GM23338 (cell line): ENCODE results near the gene TSPO2. TPM values are rescaled to one million over a fixed set of nuclear protein-coding genes. Genes with fewer than 3 reads are reported as not detected.

Source experiments
- ATAC-seq: fragments of 200-7000 bp; cut with Tn5 transposase; 3 replicates; pipeline ENCODE4 v1.9.1; 2020
- DNase-seq: peaks from one replicate; pipeline ENCODE4 v3.0.0-alpha.2; 2015; ENCODE audit warnings: low spot score
- H2AFZ ChIP-seq: fragments of 200-600 bp; sonication (generic); 2 replicates; pipeline ENCODE4 v1.8.0; 2016; ENCODE audit warnings: antibody characterized with exemption, mild to moderate bottlenecking, moderate library complexity
- H3F3A ChIP-seq: fragments of 200-600 bp; sonication (generic); replicated peaks from 2 replicates; pipeline ENCODE4 v1.8.0; 2017; ENCODE audit warnings: antibody characterized with exemption, mixed run types, low read depth
- H3K27ac ChIP-seq: fragments of 200-600 bp; sonication (generic); 2 replicates; pipeline ENCODE4 v1.6.1; 2016; ENCODE audit warnings: low read depth
- H3K27me3 ChIP-seq: fragments of 200-600 bp; sonication (generic); 2 replicates; pipeline ENCODE4 v1.8.0; 2016; ENCODE audit warnings: mild to moderate bottlenecking, mixed run types, moderate library complexity; ENCODE audit not compliant: insufficient read depth
- H3K36me3 ChIP-seq: fragments of 200-600 bp; sonication (generic); 2 replicates; pipeline ENCODE4 v1.8.0; 2016; ENCODE audit warnings: mild to moderate bottlenecking; ENCODE audit not compliant: insufficient read depth
- H3K4me1 ChIP-seq: fragments of 200-600 bp; sonication (generic); 2 replicates; pipeline ENCODE4 v1.8.0; 2016; ENCODE audit warnings: mild to moderate bottlenecking, moderate library complexity; ENCODE audit not compliant: insufficient read depth
- H3K4me2 ChIP-seq: fragments of 200-600 bp; sonication (generic); 2 replicates; pipeline ENCODE4 v1.7.1; 2017; ENCODE audit warnings: mixed run types
- H3K4me3 ChIP-seq: fragments of 200-600 bp; sonication (generic); 2 replicates; pipeline ENCODE4 v1.6.1; 2016; ENCODE audit warnings: mixed run types
- H3K79me2 ChIP-seq: fragments of 200-600 bp; sonication (generic); replicated peaks from 2 replicates; pipeline ENCODE4 v1.8.0; 2017; ENCODE audit warnings: mild to moderate bottlenecking; ENCODE audit not compliant: insufficient read depth
- H3K9me2 ChIP-seq: fragments of 200-600 bp; sonication (generic); 2 replicates; pipeline ENCODE4 v1.8.0; 2017; ENCODE audit not compliant: insufficient read depth
- H4K20me1 ChIP-seq: fragments of 200-600 bp; sonication (generic); replicated peaks from 2 replicates; pipeline ENCODE4 v1.8.0; 2017; ENCODE audit warnings: mild to moderate bottlenecking; ENCODE audit not compliant: insufficient read depth
- H3K27ac Mint-ChIP-seq: 2 replicates; pipeline ENCODE4 v1.8.0; 2020; ENCODE audit warnings: inconsistent platforms, mild to moderate bottlenecking, moderate library complexity, mixed read lengths
- H3K27me3 Mint-ChIP-seq: 3 replicates; pipeline ENCODE4 v1.8.0; 2022; ENCODE audit warnings: low read depth, mild to moderate bottlenecking, moderate library complexity, mixed read lengths, inconsistent platforms; ENCODE audit not compliant: insufficient read depth, poor library complexity
- H3K36me3 Mint-ChIP-seq: 3 replicates; pipeline ENCODE4 v1.8.0; 2021; ENCODE audit warnings: low read depth, mild to moderate bottlenecking, inconsistent platforms, moderate library complexity, mixed read lengths
- H3K4me1 Mint-ChIP-seq: 3 replicates; pipeline ENCODE4 v1.8.0; 2020; ENCODE audit warnings: mild to moderate bottlenecking, inconsistent platforms, mixed read lengths
- H3K4me3 Mint-ChIP-seq: 3 replicates; pipeline ENCODE4 v1.8.0; 2021; ENCODE audit warnings: moderate library complexity, mild to moderate bottlenecking, inconsistent platforms, mixed read lengths
- H3K9me3 Mint-ChIP-seq: 3 replicates; pipeline ENCODE4 v1.8.0; 2020; ENCODE audit warnings: moderate library complexity, mild to moderate bottlenecking, inconsistent platforms, mixed read lengths
- CREB1 ChIP-seq: fragments of 250-450 bp; sonication (Bioruptor Pico); IDR thresholded peaks from 2 replicates; pipeline ENCODE4 v1.5.0; 2020; ENCODE audit warnings: low read depth, mild to moderate bottlenecking, moderate library complexity
- EZH2 ChIP-seq: fragments of 200-600 bp; sonication (generic); IDR thresholded peaks from one replicate; pipeline ENCODE4 v1.8.0; 2017; ENCODE audit warnings: antibody characterized with exemption, mild to moderate bottlenecking, low read depth; ENCODE audit not compliant: unreplicated experiment
- JUNB ChIP-seq: IDR thresholded peaks from one replicate; pipeline ENCODE4 v1.6.1; 2016; ENCODE audit warnings: antibody characterized with exemption; ENCODE audit not compliant: unreplicated experiment
- NANOG ChIP-seq: IDR thresholded peaks from 2 replicates; pipeline ENCODE4 v1.6.1; 2016; ENCODE audit warnings: antibody characterized with exemption, borderline replicate concordance
- STAT1 ChIP-seq: IDR thresholded peaks from one replicate; pipeline ENCODE4 v1.6.1; 2016; ENCODE audit warnings: antibody characterized with exemption; ENCODE audit not compliant: unreplicated experiment
- ZNF114 ChIP-seq: fragments of 250-450 bp; sonication (Bioruptor Pico); IDR thresholded peaks from 2 replicates; pipeline ENCODE4 v1.5.0; 2020; ENCODE audit warnings: mild to moderate bottlenecking, moderate library complexity
- polyA plus RNA-seq: library from polyadenylated mRNA; unstranded; fragments of >200 nt; fragmentation: Nextera tagmentation; extraction: Ambion mirVana; gene quantifications from 2 replicates; pipeline ENCODE4 v1.2.1, GENCODE V29; 2016
- total RNA-seq: library from RNA; depleted of rRNA; stranded (reverse); fragments of >200 nt; shearing (Covaris generic); gene quantifications from 2 replicates; pipeline ENCODE4 v1.2.3, GENCODE V29; 2014
- TF ChIP-seq, protein P1 (sequence below): fragments of 250-450 bp; sonication (Bioruptor Pico); IDR thresholded peaks from 2 replicates; pipeline ENCODE4 v1.5.0; 2020; ENCODE audit warnings: mild to moderate bottlenecking, moderate library complexity
- TF ChIP-seq, protein P2 (sequence below), 2 experiments: fragments of 200-600 bp in 1 of 2; sonication (generic) in 1 of 2; conservative IDR thresholded peaks; 2 replicates each; pipeline versions ENCODE4 v1.5.1 to v1.6.1; 2016 to 2017; ENCODE audit warnings: antibody characterized with exemption in 2 of 2, low read depth in 2 of 2, mild to moderate bottlenecking in 2 of 2, moderate library complexity in 1 of 2
- TF ChIP-seq, protein P3 (sequence below): IDR thresholded peaks from one replicate; pipeline ENCODE4 v1.6.1; 2018; ENCODE audit warnings: antibody characterized with exemption; ENCODE audit not compliant: unreplicated experiment
- TF ChIP-seq, protein P4 (sequence below): IDR thresholded peaks from 2 replicates; pipeline ENCODE4 v1.6.1; 2016; ENCODE audit warnings: antibody characterized with exemption

Gene TSPO2
- total and polyA plus RNA-seq, 2 experiments from 2014 or later = 0.31 TPM; not detected in 1

DNA sequence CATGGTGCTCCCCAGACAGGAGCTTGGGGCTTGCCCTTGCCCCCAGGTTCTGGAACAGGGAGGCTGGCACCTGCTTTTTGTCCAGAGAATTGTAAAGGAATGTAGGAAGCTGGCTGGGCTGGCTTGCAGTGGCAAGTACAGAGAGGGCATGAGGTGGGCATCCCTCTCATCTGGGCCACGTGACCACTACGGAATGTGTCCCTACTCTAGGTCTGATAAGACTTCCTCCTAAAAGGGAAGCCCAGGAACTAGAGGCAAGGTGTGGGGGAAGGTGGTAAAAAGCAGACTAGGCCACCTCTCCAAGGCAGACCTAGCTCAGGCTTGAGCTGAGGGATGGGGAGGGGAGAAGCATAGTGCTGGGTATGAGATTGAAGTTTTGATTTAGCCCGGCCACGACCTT, 42.0 kb upstream of the TSPO2 start:
- Mint-ChIP-seq H3K4me3 (no peak overlapping the region), H3K27me3 (peaks cover 8% of the 10 kb centered on the region), H3K4me1 (peaks cover 59% of the 10 kb centered on the region), H3K36me3 (no peaks in the 10 kb centered on the region; the same call in 2 of the 3 replicates), H3K9me3 (no peaks in the 10 kb centered on the region), H3K27ac (no peak overlapping the region)
- no peaks in the 10 kb centered on the region for H3K27me3 ChIP-seq
- peaks cover 9% of the 10 kb centered on the region for H3F3A ChIP-seq
- no peaks in the 10 kb centered on the region for H4K20me1 ChIP-seq
- no peak overlapping the region for H2AFZ ChIP-seq
- H3K36me3 ChIP-seq = no peaks in the 10 kb centered on the region
- no peak overlapping the region for H3K4me3 ChIP-seq
- peaks cover 37% of the 10 kb centered on the region for H3K4me1 ChIP-seq
- H3K79me2 ChIP-seq = no peaks in the 10 kb centered on the region
- no peak overlapping the region for H3K27ac ChIP-seq
- H3K9me2 ChIP-seq = peaks cover 12% of the 10 kb centered on the region
- TF ChIP-seq, protein P1, sequence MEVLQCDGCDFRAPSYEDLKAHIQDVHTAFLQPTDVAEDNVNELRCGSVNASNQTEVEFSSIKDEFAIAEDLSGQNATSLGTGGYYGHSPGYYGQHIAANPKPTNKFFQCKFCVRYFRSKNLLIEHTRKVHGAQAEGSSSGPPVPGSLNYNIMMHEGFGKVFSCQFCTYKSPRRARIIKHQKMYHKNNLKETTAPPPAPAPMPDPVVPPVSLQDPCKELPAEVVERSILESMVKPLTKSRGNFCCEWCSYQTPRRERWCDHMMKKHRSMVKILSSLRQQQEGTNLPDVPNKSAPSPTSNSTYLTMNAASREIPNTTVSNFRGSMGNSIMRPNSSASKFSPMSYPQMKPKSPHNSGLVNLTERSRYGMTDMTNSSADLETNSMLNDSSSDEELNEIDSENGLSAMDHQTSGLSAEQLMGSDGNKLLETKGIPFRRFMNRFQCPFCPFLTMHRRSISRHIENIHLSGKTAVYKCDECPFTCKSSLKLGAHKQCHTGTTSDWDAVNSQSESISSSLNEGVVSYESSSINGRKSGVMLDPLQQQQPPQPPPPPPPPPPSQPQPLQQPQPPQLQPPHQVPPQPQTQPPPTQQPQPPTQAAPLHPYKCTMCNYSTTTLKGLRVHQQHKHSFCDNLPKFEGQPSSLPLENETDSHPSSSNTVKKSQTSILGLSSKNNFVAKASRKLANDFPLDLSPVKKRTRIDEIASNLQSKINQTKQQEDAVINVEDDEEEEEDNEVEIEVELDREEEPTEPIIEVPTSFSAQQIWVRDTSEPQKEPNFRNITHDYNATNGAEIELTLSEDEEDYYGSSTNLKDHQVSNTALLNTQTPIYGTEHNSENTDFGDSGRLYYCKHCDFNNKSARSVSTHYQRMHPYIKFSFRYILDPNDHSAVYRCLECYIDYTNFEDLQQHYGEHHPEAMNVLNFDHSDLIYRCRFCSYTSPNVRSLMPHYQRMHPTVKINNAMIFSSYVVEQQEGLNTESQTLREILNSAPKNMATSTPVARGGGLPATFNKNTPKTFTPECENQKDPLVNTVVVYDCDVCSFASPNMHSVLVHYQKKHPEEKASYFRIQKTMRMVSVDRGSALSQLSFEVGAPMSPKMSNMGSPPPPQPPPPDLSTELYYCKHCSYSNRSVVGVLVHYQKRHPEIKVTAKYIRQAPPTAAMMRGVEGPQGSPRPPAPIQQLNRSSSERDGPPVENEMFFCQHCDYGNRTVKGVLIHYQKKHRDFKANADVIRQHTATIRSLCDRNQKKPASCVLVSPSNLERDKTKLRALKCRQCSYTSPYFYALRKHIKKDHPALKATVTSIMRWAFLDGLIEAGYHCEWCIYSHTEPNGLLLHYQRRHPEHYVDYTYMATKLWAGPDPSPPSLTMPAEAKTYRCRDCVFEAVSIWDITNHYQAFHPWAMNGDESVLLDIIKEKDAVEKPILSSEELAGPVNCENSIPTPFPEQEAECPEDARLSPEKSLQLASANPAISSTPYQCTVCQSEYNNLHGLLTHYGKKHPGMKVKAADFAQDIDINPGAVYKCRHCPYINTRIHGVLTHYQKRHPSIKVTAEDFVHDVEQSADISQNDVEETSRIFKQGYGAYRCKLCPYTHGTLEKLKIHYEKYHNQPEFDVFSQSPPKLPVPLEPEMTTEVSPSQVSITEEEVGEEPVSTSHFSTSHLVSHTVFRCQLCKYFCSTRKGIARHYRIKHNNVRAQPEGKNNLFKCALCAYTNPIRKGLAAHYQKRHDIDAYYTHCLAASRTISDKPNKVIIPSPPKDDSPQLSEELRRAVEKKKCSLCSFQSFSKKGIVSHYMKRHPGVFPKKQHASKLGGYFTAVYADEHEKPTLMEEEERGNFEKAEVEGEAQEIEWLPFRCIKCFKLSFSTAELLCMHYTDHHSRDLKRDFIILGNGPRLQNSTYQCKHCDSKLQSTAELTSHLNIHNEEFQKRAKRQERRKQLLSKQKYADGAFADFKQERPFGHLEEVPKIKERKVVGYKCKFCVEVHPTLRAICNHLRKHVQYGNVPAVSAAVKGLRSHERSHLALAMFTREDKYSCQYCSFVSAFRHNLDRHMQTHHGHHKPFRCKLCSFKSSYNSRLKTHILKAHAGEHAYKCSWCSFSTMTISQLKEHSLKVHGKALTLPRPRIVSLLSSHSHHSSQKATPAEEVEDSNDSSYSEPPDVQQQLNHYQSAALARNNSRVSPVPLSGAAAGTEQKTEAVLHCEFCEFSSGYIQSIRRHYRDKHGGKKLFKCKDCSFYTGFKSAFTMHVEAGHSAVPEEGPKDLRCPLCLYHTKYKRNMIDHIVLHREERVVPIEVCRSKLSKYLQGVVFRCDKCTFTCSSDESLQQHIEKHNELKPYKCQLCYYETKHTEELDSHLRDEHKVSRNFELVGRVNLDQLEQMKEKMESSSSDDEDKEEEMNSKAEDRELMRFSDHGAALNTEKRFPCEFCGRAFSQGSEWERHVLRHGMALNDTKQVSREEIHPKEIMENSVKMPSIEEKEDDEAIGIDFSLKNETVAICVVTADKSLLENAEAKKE = no peak
- TF ChIP-seq, protein P2, sequence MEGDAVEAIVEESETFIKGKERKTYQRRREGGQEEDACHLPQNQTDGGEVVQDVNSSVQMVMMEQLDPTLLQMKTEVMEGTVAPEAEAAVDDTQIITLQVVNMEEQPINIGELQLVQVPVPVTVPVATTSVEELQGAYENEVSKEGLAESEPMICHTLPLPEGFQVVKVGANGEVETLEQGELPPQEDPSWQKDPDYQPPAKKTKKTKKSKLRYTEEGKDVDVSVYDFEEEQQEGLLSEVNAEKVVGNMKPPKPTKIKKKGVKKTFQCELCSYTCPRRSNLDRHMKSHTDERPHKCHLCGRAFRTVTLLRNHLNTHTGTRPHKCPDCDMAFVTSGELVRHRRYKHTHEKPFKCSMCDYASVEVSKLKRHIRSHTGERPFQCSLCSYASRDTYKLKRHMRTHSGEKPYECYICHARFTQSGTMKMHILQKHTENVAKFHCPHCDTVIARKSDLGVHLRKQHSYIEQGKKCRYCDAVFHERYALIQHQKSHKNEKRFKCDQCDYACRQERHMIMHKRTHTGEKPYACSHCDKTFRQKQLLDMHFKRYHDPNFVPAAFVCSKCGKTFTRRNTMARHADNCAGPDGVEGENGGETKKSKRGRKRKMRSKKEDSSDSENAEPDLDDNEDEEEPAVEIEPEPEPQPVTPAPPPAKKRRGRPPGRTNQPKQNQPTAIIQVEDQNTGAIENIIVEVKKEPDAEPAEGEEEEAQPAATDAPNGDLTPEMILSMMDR (conservative IDR thresholded peaks at IDR 0.05; ENCODE audit: low read depth in 2 of 2) = no peak
- TF ChIP-seq NANOG = no peak
- TF ChIP-seq, protein P3, sequence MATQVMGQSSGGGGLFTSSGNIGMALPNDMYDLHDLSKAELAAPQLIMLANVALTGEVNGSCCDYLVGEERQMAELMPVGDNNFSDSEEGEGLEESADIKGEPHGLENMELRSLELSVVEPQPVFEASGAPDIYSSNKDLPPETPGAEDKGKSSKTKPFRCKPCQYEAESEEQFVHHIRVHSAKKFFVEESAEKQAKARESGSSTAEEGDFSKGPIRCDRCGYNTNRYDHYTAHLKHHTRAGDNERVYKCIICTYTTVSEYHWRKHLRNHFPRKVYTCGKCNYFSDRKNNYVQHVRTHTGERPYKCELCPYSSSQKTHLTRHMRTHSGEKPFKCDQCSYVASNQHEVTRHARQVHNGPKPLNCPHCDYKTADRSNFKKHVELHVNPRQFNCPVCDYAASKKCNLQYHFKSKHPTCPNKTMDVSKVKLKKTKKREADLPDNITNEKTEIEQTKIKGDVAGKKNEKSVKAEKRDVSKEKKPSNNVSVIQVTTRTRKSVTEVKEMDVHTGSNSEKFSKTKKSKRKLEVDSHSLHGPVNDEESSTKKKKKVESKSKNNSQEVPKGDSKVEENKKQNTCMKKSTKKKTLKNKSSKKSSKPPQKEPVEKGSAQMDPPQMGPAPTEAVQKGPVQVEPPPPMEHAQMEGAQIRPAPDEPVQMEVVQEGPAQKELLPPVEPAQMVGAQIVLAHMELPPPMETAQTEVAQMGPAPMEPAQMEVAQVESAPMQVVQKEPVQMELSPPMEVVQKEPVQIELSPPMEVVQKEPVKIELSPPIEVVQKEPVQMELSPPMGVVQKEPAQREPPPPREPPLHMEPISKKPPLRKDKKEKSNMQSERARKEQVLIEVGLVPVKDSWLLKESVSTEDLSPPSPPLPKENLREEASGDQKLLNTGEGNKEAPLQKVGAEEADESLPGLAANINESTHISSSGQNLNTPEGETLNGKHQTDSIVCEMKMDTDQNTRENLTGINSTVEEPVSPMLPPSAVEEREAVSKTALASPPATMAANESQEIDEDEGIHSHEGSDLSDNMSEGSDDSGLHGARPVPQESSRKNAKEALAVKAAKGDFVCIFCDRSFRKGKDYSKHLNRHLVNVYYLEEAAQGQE = no peak
- TF ChIP-seq STAT1 = no peak
- no peak for TF ChIP-seq EZH2
- no peak for TF ChIP-seq CREB1 (CRISPR knock-in tag)
- no peak for TF ChIP-seq ZNF114 (CRISPR knock-in tag)
- TF ChIP-seq, protein P4, sequence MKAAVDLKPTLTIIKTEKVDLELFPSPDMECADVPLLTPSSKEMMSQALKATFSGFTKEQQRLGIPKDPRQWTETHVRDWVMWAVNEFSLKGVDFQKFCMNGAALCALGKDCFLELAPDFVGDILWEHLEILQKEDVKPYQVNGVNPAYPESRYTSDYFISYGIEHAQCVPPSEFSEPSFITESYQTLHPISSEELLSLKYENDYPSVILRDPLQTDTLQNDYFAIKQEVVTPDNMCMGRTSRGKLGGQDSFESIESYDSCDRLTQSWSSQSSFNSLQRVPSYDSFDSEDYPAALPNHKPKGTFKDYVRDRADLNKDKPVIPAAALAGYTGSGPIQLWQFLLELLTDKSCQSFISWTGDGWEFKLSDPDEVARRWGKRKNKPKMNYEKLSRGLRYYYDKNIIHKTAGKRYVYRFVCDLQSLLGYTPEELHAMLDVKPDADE = no peak
- TF ChIP-seq JUNB = no peak
- ATAC-seq = no peak
- DNase-seq = no peak
- H3K4me2 ChIP-seq = no peak overlapping the region
